HCT116 (cell line): Measurements from ENCODE around the gene SSTR5. TPM values are rescaled to one million over a fixed set of nuclear protein-coding genes. Genes with fewer than 3 reads are reported as not detected.

Source experiments
- ATAC-seq: fragments of 200-7000 bp; cut with Tn5 transposase; 2 replicates; pipeline ENCODE4 v1.9.1; 2020; ENCODE audit warnings: mild to moderate bottlenecking, moderate library complexity
- BruUV-seq: library from RNA; stranded (reverse); fragments of 400-500 nt; replicated peaks from 2 replicates; lab custom pipeline; 2021; lab: Mats Ljungman, UMichigan
- CTCF ChIA-PET: fragments of 300-600 bp; sonication (Branson Sonifier 250); formaldehyde crosslinking; loops from one replicate; lab custom pipeline; 2021; ENCODE audit warnings: antibody characterized with exemption; lab: Charles Lee
- POLR2A ChIA-PET: fragments of 300-600, 350-600 bp; sonication (Branson Sonifier 250); formaldehyde crosslinking; loops from one replicate; lab custom pipeline; 2021; ENCODE audit warnings: antibody characterized with exemption; lab: Charles Lee
- RAD21 ChIA-PET, 2 experiments: fragments of 300-600 bp; sonication (Branson Sonifier 250); formaldehyde crosslinking; loops; one replicate each; lab custom pipeline; 2023; ENCODE audit warnings: low total read pairs in 2 of 2; ENCODE audit not compliant: uncharacterized antibody in 2 of 2, unreplicated experiment in 2 of 2, low non-redundant PET in 1 of 2; lab: Charles Lee
- DNase-seq: peaks from one replicate; pipeline ENCODE4 v3.0.0-alpha.2; 2010; ENCODE audit warnings: low read depth, low spot score
- H2AFZ ChIP-seq: fragments of 200-600 bp; shearing (Covaris generic), sonication (generic); 2 replicates; pipeline ENCODE4 v1.6.1; 2017; ENCODE audit warnings: low read depth, mixed run types, mixed read lengths, antibody characterized with exemption, low read length; ENCODE audit not compliant: poor library complexity, severe bottlenecking
- H3K27ac ChIP-seq: 2 replicates; pipeline ENCODE4 v1.5.1; 2012; ENCODE audit warnings: low read depth, low read length
- H3K27me3 ChIP-seq: fragments of 200-600 bp; sonication (generic); 2 replicates; pipeline ENCODE4 v1.6.1; 2016; ENCODE audit warnings: mixed run types, low read length, mixed read lengths; ENCODE audit not compliant: insufficient read depth
- H3K36me3 ChIP-seq, 2 experiments: fragments of 200-500 bp in 1 of 2; fragments of 200-600 bp in 1 of 2; sonication (Bioruptor generic) in 1 of 2; sonication (generic) in 1 of 2; 2 replicates each; pipeline versions ENCODE4 v1.5.1 to v1.6.1; 2014 to 2016; ENCODE audit warnings: low read length in 2 of 2, inconsistent platforms in 1 of 2, mixed read lengths in 1 of 2, mixed run types in 1 of 2; ENCODE audit not compliant: insufficient read depth in 2 of 2, control insufficient read depth in 1 of 2
- H3K4me1 ChIP-seq, 2 experiments: fragments of 200-600 bp in 1 of 2; sonication (generic) in 1 of 2; 2 replicates each; pipeline versions ENCODE4 v1.5.1 to v1.6.1; 2012 to 2017; ENCODE audit warnings: low read length in 2 of 2, inconsistent platforms in 1 of 2, mild to moderate bottlenecking in 1 of 2, mixed read lengths in 1 of 2, mixed run types in 1 of 2, moderate library complexity in 1 of 2; ENCODE audit not compliant: insufficient read depth in 2 of 2, control insufficient read depth in 1 of 2
- H3K4me2 ChIP-seq: fragments of 200-600 bp; sonication (generic); 2 replicates; pipeline ENCODE4 v1.6.1; 2017; ENCODE audit warnings: mixed run types, low read length, mixed read lengths
- H3K4me3 ChIP-seq, 2 experiments: fragments of 200-600 bp in 1 of 2; sonication (generic) in 1 of 2; replicated peaks in 1 of 2; 2 replicates each; pipeline ENCODE4 v1.5.1; 2011 to 2016; ENCODE audit warnings: low read length in 2 of 2, control low read depth in 1 of 2, low read depth in 1 of 2, mild to moderate bottlenecking in 1 of 2, mixed read lengths in 1 of 2, mixed run types in 1 of 2
- H3K79me2 ChIP-seq: fragments of 200-600 bp; sonication (generic); 2 replicates; pipeline ENCODE4 v1.6.1; 2017; ENCODE audit warnings: mild to moderate bottlenecking, mixed run types, low read length, moderate library complexity, mixed read lengths; ENCODE audit not compliant: insufficient read depth
- H3K9ac ChIP-seq: fragments of 200-600 bp; sonication (generic); 2 replicates; pipeline ENCODE4 v1.6.1; 2016; ENCODE audit warnings: low read length, mixed read lengths
- H3K9me2 ChIP-seq: fragments of 200-600 bp; sonication (generic), shearing (Covaris generic); 2 replicates; pipeline ENCODE4 v1.6.1; 2017; ENCODE audit warnings: mixed run types, mild to moderate bottlenecking, moderate library complexity; ENCODE audit not compliant: insufficient read depth
- H3K9me3 ChIP-seq, 2 experiments: fragments of 200-500 bp in 1 of 2; fragments of 200-600 bp in 1 of 2; sonication (Bioruptor generic) in 1 of 2; sonication (generic) in 1 of 2; 2 replicates each; pipeline ENCODE4 v1.6.1; 2014 to 2017; ENCODE audit warnings: low read length in 2 of 2, mixed read lengths in 2 of 2, inconsistent platforms in 1 of 2, low read depth in 1 of 2, mild to moderate bottlenecking in 1 of 2, mixed run types in 1 of 2, moderate library complexity in 1 of 2; ENCODE audit not compliant: control insufficient read depth in 1 of 2, insufficient read depth in 1 of 2
- H4K20me1 ChIP-seq: fragments of 200-600 bp; sonication (generic), shearing (Covaris generic); 2 replicates; pipeline ENCODE4 v1.6.1; 2017; ENCODE audit warnings: mixed run types, mild to moderate bottlenecking, moderate library complexity; ENCODE audit not compliant: insufficient read depth
- CEBPB ChIP-seq: IDR thresholded peaks from 2 replicates; pipeline ENCODE4 v1.6.1; 2012; ENCODE audit warnings: low read depth
- EGR1 ChIP-seq: IDR thresholded peaks from 2 replicates; pipeline ENCODE4 v1.6.1; 2012; ENCODE audit warnings: low read depth
- ELF1 ChIP-seq: IDR thresholded peaks from 2 replicates; pipeline ENCODE4 v1.6.1; 2012; ENCODE audit warnings: low read depth, borderline replicate concordance
- EZH2 ChIP-seq: fragments of 200-600 bp; sonication (generic); IDR thresholded peaks from 2 replicates; pipeline ENCODE4 v1.6.1; 2017; ENCODE audit warnings: antibody characterized with exemption, mixed run types
- EZH2phosphoT487 ChIP-seq: fragments of 200-600 bp; IDR thresholded peaks from 2 replicates; pipeline ENCODE4 v1.6.1; 2018; ENCODE audit warnings: antibody characterized with exemption, borderline replicate concordance
- FOSL1 ChIP-seq: IDR thresholded peaks from 2 replicates; pipeline ENCODE4 v1.6.1; 2012; ENCODE audit warnings: low read depth
- JUND ChIP-seq: IDR thresholded peaks from 2 replicates; pipeline ENCODE4 v1.6.1; 2012
- MAX ChIP-seq: IDR thresholded peaks from 2 replicates; pipeline ENCODE4 v1.6.1; 2012
- POLR2A ChIP-seq: IDR thresholded peaks from 2 replicates; pipeline ENCODE4 v1.7.0; 2011; ENCODE audit warnings: borderline replicate concordance; ENCODE audit not compliant: insufficient read depth, insufficient read length; ENCODE audit errors: extremely low read depth
- POLR2AphosphoS5 ChIP-seq: IDR thresholded peaks from 2 replicates; pipeline ENCODE4 v1.6.1; 2011; ENCODE audit warnings: mild to moderate bottlenecking, low read depth, low read length, moderate library complexity
- RAD21 ChIP-seq: IDR thresholded peaks from 2 replicates; pipeline ENCODE4 v1.6.1; 2012; ENCODE audit warnings: low read depth, mild to moderate bottlenecking
- REST ChIP-seq: IDR thresholded peaks from 2 replicates; pipeline ENCODE4 v1.6.1; 2012; ENCODE audit warnings: low read depth
- SIN3A ChIP-seq: IDR thresholded peaks from 2 replicates; pipeline ENCODE4 v1.6.1; 2012; ENCODE audit warnings: low read depth
- SP1 ChIP-seq: IDR thresholded peaks from 2 replicates; pipeline ENCODE4 v1.6.1; 2012; ENCODE audit warnings: low read depth
- SRF ChIP-seq: IDR thresholded peaks from 2 replicates; pipeline ENCODE4 v1.6.1; 2012; ENCODE audit warnings: low read depth
- TCF7L2 ChIP-seq: IDR thresholded peaks from 2 replicates; pipeline ENCODE4 v1.7.0; 2011; ENCODE audit warnings: borderline replicate concordance, inconsistent platforms; ENCODE audit not compliant: insufficient read depth, insufficient read length; ENCODE audit errors: extremely low read depth
- YY1 ChIP-seq: IDR thresholded peaks from 2 replicates; pipeline ENCODE4 v1.6.1; 2011; ENCODE audit warnings: low read length, low read depth, moderate library complexity, mild to moderate bottlenecking; ENCODE audit not compliant: insufficient replicate concordance; ENCODE audit errors: extremely low read depth
- ZFX ChIP-seq: fragments of 450-650 bp; IDR thresholded peaks from 2 replicates; pipeline ENCODE4 v1.6.1; 2017
- ZNF274 ChIP-seq: fragments of 200-500 bp; sonication (Bioruptor generic); IDR thresholded peaks from 2 replicates; pipeline ENCODE4 v1.6.1; 2014; ENCODE audit warnings: mild to moderate bottlenecking, low read depth, low read length, inconsistent platforms
- intact Hi-C: fragments of 100-400 bp; cut with micrococcal nuclease; formaldehyde crosslinking; loops from 2 replicates; pipeline ENCODE4 v1.10.0; 2022
- total RNA-seq: library from RNA; stranded (reverse); gene quantifications from one replicate; pipeline ENCODE4 v1.2.1, GENCODE V29; 2021; ENCODE audit not compliant: unreplicated experiment
- TF ChIP-seq, protein P1 (sequence below), 3 experiments: fragments of 200-600 bp in 1 of 3; sonication (generic) in 1 of 3; IDR thresholded peaks in 2 of 3; conservative IDR thresholded peaks in 1 of 3; 2 replicates each; pipeline ENCODE4 v1.5.1; 2012 to 2017; ENCODE audit warnings: low read depth in 2 of 3, low read length in 2 of 3, antibody characterized with exemption in 1 of 3, borderline replicate concordance in 1 of 3, control low read depth in 1 of 3, mild to moderate bottlenecking in 1 of 3, mixed read lengths in 1 of 3, mixed run types in 1 of 3, moderate library complexity in 1 of 3; ENCODE audit not compliant: insufficient read depth in 1 of 3

SSTR5 gene
- total RNA-seq, 1 experiment from 2014 or later, result 7.2 TPM

- peaks cover 55 to 63% of the 10 kb centered on the region in 2 experiments for H3K4me1 ChIP-seq
- no peaks in the 10 kb centered on the region for H3K9me3 ChIP-seq
- H3K4me3 ChIP-seq, result peak overlapping the region; percentile 6 to 15; a peak in 3 of 4 replicates
- no peaks in the 10 kb centered on the region for H3K9me2 ChIP-seq
- CTCF ChIA-PET, result interaction anchor here (0.6 to 1.0 kb wide), 2 partner anchors 21 to 30 kb away, joined by 3 to 6 read pairs; no protein-coding TSS in a partner anchor
- no peak for TF ChIP-seq FOSL1
- TF ChIP-seq POLR2A, result no peak
- no peak for TF ChIP-seq RAD21
- TF ChIP-seq POLR2AphosphoS5, result no peak
- no peak for TF ChIP-seq SP1
- TF ChIP-seq TCF7L2, result no peak
- TF ChIP-seq ZFX, result no peak
- TF ChIP-seq, protein P1, sequence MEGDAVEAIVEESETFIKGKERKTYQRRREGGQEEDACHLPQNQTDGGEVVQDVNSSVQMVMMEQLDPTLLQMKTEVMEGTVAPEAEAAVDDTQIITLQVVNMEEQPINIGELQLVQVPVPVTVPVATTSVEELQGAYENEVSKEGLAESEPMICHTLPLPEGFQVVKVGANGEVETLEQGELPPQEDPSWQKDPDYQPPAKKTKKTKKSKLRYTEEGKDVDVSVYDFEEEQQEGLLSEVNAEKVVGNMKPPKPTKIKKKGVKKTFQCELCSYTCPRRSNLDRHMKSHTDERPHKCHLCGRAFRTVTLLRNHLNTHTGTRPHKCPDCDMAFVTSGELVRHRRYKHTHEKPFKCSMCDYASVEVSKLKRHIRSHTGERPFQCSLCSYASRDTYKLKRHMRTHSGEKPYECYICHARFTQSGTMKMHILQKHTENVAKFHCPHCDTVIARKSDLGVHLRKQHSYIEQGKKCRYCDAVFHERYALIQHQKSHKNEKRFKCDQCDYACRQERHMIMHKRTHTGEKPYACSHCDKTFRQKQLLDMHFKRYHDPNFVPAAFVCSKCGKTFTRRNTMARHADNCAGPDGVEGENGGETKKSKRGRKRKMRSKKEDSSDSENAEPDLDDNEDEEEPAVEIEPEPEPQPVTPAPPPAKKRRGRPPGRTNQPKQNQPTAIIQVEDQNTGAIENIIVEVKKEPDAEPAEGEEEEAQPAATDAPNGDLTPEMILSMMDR (IDR thresholded peaks at IDR 0.05 in 2 of 3, conservative IDR thresholded peaks at IDR 0.05 in 1 of 3; ENCODE audit: borderline replicate concordance in 1 of 3, insufficient read depth in 1 of 3, low read depth in 2 of 3, low read length in 2 of 3), result no peak
- no peak for TF ChIP-seq REST
- no peak for TF ChIP-seq EGR1
- TF ChIP-seq ELF1, result no peak
- TF ChIP-seq SRF, result no peak
- no peak for TF ChIP-seq CEBPB
- no peak for TF ChIP-seq YY1
- TF ChIP-seq EZH2, result no peak
- no peak for TF ChIP-seq MAX
- no peak for TF ChIP-seq SIN3A
- TF ChIP-seq JUND, result no peak
- no peak for TF ChIP-seq EZH2phosphoT487
- no peak for TF ChIP-seq ZNF274
- H3K79me2 ChIP-seq, result peaks cover 4% of the 10 kb centered on the region; the same call in 1 of the 2 replicates
- H3K4me2 ChIP-seq, result peak overlapping the region; percentile 69
- H3K9ac ChIP-seq, result peak overlapping the region; percentile 56
- H3K36me3 ChIP-seq, result no peaks in the 10 kb centered on the region
- H3K27ac ChIP-seq, result peak overlapping the region; percentile 92
- RAD21 ChIA-PET, result interaction anchor here in 1 of 2 experiments (0.8 kb wide), 1 partner anchor 21 kb away, joined by 3 read pairs; no protein-coding TSS in a partner anchor
- no peaks in the 10 kb centered on the region for H3K27me3 ChIP-seq
- H4K20me1 ChIP-seq, result no peaks in the 10 kb centered on the region
- no TSS peak for BruUV-seq
- intact Hi-C loops, result no loop called here
- no peak for ATAC-seq
- DNase-seq, result no peak
- no peak overlapping the region for H2AFZ ChIP-seq
- POLR2A ChIA-PET, result no interaction called here
These were observed 5.5 kb downstream of the SSTR5 start for GRCh38 chr16:1077877-1078578.
